Gastroesophageal sphincter (tissue), 3 donors: ENCODE measurements around the gene PSKH1.

Experiments
- CTCF ChIP-seq, 4 experiments: fragments of 200-600 bp in 2 of 4; fragments of 450-650 bp in 2 of 4; sonication (generic) in 1 of 4; IDR thresholded peaks; one replicate each; pipeline ENCODE4 v1.5.1; 2017 to 2019; ENCODE audit warnings: antibody characterized with exemption in 4 of 4, mild to moderate bottlenecking in 2 of 4, moderate library complexity in 2 of 4
- EP300 ChIP-seq: sonication (generic); formaldehyde crosslinking; IDR thresholded peaks from one replicate; pipeline ENCODE4 v1.6.1; 2017; ENCODE audit warnings: antibody characterized with exemption, mild to moderate bottlenecking
- POLR2A ChIP-seq, 2 donors: fragments of 450-650 bp; IDR thresholded peaks; one replicate each; pipeline ENCODE4 v1.6.1; 2017; ENCODE audit warnings: antibody characterized with exemption in 2 of 2, mild to moderate bottlenecking in 2 of 2, moderate library complexity in 1 of 2

DNA sequence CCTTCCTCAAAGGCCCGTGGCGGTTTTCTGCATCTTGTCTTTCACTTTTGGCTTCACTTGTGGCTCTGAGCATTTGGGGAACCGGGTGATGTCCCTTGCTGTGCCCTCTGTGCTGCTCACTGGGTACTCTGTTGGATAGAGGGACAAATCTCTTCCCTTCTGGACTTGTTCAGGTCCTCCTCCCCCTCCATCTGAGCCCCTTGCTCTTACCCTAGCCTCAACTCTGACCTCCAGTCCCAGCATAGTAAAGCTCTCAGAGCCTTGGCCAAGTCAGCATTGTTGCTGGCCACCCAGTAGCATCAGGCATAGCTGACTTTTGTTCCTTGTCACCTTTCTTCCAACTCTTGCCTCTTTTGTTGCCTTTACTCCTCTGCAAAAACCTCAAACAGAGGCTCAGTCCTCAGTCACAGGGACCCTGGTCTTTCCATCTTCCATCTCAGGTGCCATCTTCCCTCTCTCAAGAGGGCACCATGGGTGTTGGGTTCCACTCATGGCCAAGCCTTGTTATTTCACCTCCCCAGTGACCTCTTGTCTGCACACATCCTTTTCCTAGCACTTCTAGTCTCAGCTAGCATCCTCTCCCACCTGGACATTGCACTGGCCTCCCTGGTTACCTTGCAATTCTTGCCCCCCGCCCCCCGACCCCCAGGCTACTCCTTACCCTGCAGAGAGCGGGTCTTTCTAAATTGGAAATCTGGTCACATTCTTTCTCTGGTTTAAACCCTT is 44.0 kb downstream of the PSKH1 start:
- TF ChIP-seq POLR2A (IDR thresholded peaks at IDR 0.05) (no peak), CTCF (IDR thresholded peaks at IDR 0.05) (no peak), EP300 (no peak)
